Measurements from ENCODE around the gene TMEM38A.
"Not testable (repeated sequence)": the region's sequence is repeated elsewhere in the genome, so short reads cannot be mapped to it uniquely, and the experiment has no call there.

Gene TMEM38A

GRCh38 chr19:16676101-16676798, 15.3 kb downstream of the TMEM38A start:
- DNase-seq (ENCODE audit: low read depth in 2 of 2), result no peak

GRCh38 chr19:16677055-16677454, 16.1 kb downstream of the TMEM38A start:
- no peak for DNase-seq (ENCODE audit: low read depth in 2 of 2)

- DNase-seq (ENCODE audit: low read depth in 2 of 2), result no peak
Observed at GRCh38 chr19:16678498-16678897, 17.6 kb downstream of the TMEM38A start.

GRCh38 chr19:16679811-16680210, 18.9 kb downstream of the TMEM38A start:
- DNase-seq (ENCODE audit: low read depth in 2 of 2), result no peak

GRCh38 chr19:16682539-16682938, 21.6 kb downstream of the TMEM38A start:
- DNase-seq (ENCODE audit: low read depth in 2 of 2), result no peak

- no peak for DNase-seq (ENCODE audit: low read depth in 2 of 2)
Observed at GRCh38 chr19:16684216-16684615, 23.3 kb downstream of the TMEM38A start.

- DNase-seq (ENCODE audit: low read depth in 2 of 2), result no peak
Observed at GRCh38 chr19:16688084-16688483, 27.1 kb downstream of the TMEM38A start.

- no peak for DNase-seq (ENCODE audit: low read depth in 2 of 2)
Observed at GRCh38 chr19:16698914-16699313, 38.0 kb downstream of the TMEM38A start.

GRCh38 chr19:16702123-16702522, 41.2 kb downstream of the TMEM38A start:
- DNase-seq (ENCODE audit: low read depth in 2 of 2), result no peak

- DNase-seq (ENCODE audit: low read depth in 2 of 2), result no peak
Observed at GRCh38 chr19:16703677-16704076, 42.7 kb downstream of the TMEM38A start.

GRCh38 chr19:16710870-16711269, 49.9 kb downstream of the TMEM38A start:
- not testable (repeated sequence) for DNase-seq (ENCODE audit: low read depth in 2 of 2)

GRCh38 chr19:16712295-16712694, 51.4 kb downstream of the TMEM38A start:
- not testable (repeated sequence) for DNase-seq (ENCODE audit: low read depth in 2 of 2)

- DNase-seq (ENCODE audit: low read depth in 2 of 2), result peak; percentile 6 to 30
Observed at GRCh38 chr19:16714702-16715287, 53.9 kb downstream of the TMEM38A start.

GRCh38 chr19:16715611-16716010, 54.7 kb downstream of the TMEM38A start:
- no peak for DNase-seq (ENCODE audit: low read depth in 2 of 2)

- DNase-seq (ENCODE audit: low read depth in 2 of 2), result no peak
Observed at GRCh38 chr19:16721051-16721450, 60.1 kb downstream of the TMEM38A start.

GRCh38 chr19:16722591-16722990, 61.7 kb downstream of the TMEM38A start:
- DNase-seq (ENCODE audit: low read depth in 2 of 2), result no peak

GRCh38 chr19:16726916-16727315, 66.0 kb downstream of the TMEM38A start:
- DNase-seq (ENCODE audit: low read depth in 2 of 2), result no peak

GRCh38 chr19:16735650-16736266, 74.8 kb downstream of the TMEM38A start:
- DNase-seq (ENCODE audit: low read depth in 2 of 2), result not testable (repeated sequence)

GRCh38 chr19:16736709-16737108, 75.8 kb downstream of the TMEM38A start:
- no peak for DNase-seq (ENCODE audit: low read depth in 2 of 2)

- no peak for DNase-seq (ENCODE audit: low read depth in 2 of 2)
Observed at GRCh38 chr19:16737911-16738310, 77.0 kb downstream of the TMEM38A start.

GRCh38 chr19:16739546-16739945, 78.6 kb downstream of the TMEM38A start:
- no peak for DNase-seq (ENCODE audit: low read depth in 2 of 2)
